ENCODE data around the gene FKBP5.
"Not testable (repeated sequence)": the region's sequence is repeated elsewhere in the genome, so short reads cannot be mapped to it uniquely, and the experiment has no call there.

FKBP5 gene

GRCh38 chr6:35688605-35689322 lies at the start of gene FKBP5:
TSS of gene FKBP5 (minus strand) at chr6:35688915. CDS start at chr6:35642824, 46,091 bp downstream.
- DNase-seq, result peak; percentile 86 to 93

GRCh38 chr6:35737413-35738211 lies 48.9 kb upstream of the FKBP5 start:
- DNase-seq, result peak in 1 of 2 donors; percentile 92

- no peak for DNase-seq
These were observed 48.3 kb upstream of the FKBP5 start, which contains the start of gene ARMC12 for GRCh38 chr6:35736982-35737412. TSS of gene ARMC12 (plus strand) at chr6:35737032. CDS start at chr6:35737109, 77 bp downstream.

- DNase-seq, result peak; percentile 51 to 71
These were observed 47.7 kb upstream of the FKBP5 start for GRCh38 chr6:35736253-35736894.

- no peak for DNase-seq
These were observed 46.7 kb upstream of the FKBP5 start for GRCh38 chr6:35735452-35735851.

- DNase-seq, result not testable (repeated sequence)
These were observed 45.6 kb upstream of the FKBP5 start for GRCh38 chr6:35734319-35734718.

GRCh38 chr6:35733633-35734032 lies 44.9 kb upstream of the FKBP5 start:
- DNase-seq, result no peak

GRCh38 chr6:35731736-35732532 lies 43.2 kb upstream of the FKBP5 start:
- DNase-seq, result peak; percentile 79

- peak; percentile 88 to 90 for DNase-seq
These were observed 42.7 kb upstream of the FKBP5 start for GRCh38 chr6:35731414-35731735.

GRCh38 chr6:35730745-35731413 lies 42.2 kb upstream of the FKBP5 start:
- DNase-seq, result no peak

- DNase-seq, result no peak
These were observed 41.0 kb upstream of the FKBP5 start for GRCh38 chr6:35729722-35730121.

GRCh38 chr6:35728683-35729678 lies 40.3 kb upstream of the FKBP5 start:
- DNase-seq, result peak in 1 of 2 donors; percentile 40

- DNase-seq, result peak; percentile 88 to 89
These were observed 39.4 kb upstream of the FKBP5 start for GRCh38 chr6:35727935-35728682.

GRCh38 chr6:35727231-35727934 lies 38.7 kb upstream of the FKBP5 start:
- peak in 1 of 2 donors; percentile 46 for DNase-seq

GRCh38 chr6:35725721-35726438 lies 37.2 kb upstream of the FKBP5 start:
- DNase-seq, result peak; percentile 25 to 52

GRCh38 chr6:35725081-35725708 lies 36.5 kb upstream of the FKBP5 start:
- DNase-seq, result no peak

GRCh38 chr6:35724471-35724870 lies 35.8 kb upstream of the FKBP5 start:
- no peak for DNase-seq

GRCh38 chr6:35724059-35724458 lies 35.3 kb upstream of the FKBP5 start:
- DNase-seq, result no peak

Measured in hippocampal formation (tissue), 2 donors.